Measurements from ENCODE around the gene PTTG1IP2.
A peak's percentile ranks its signal among the peaks of the same experiment; 100 is the strongest.
"Not testable (repeated sequence)": the region's sequence is repeated elsewhere in the genome, so short reads cannot be mapped to it uniquely, and the experiment has no call there.

The PTTG1IP2 gene

GRCh38 chr7:90469554-90469953 lies at the start of gene PTTG1IP2:
TSS of gene PTTG1IP2 (plus strand) at chr7:90469639. CDS start at chr7:90469787, 148 bp downstream.
- no peak for DNase-seq (ENCODE audit: low spot score)

- DNase-seq (ENCODE audit: low spot score): no peak
Measured at GRCh38 chr7:90421651-90422050, 47.8 kb upstream of the PTTG1IP2 start.

GRCh38 chr7:90424720-90425119 lies 44.7 kb upstream of the PTTG1IP2 start:
- no peak for DNase-seq (ENCODE audit: low spot score)

- DNase-seq (ENCODE audit: low spot score): no peak
Measured at GRCh38 chr7:90425376-90425775, 44.1 kb upstream of the PTTG1IP2 start.

DNA sequence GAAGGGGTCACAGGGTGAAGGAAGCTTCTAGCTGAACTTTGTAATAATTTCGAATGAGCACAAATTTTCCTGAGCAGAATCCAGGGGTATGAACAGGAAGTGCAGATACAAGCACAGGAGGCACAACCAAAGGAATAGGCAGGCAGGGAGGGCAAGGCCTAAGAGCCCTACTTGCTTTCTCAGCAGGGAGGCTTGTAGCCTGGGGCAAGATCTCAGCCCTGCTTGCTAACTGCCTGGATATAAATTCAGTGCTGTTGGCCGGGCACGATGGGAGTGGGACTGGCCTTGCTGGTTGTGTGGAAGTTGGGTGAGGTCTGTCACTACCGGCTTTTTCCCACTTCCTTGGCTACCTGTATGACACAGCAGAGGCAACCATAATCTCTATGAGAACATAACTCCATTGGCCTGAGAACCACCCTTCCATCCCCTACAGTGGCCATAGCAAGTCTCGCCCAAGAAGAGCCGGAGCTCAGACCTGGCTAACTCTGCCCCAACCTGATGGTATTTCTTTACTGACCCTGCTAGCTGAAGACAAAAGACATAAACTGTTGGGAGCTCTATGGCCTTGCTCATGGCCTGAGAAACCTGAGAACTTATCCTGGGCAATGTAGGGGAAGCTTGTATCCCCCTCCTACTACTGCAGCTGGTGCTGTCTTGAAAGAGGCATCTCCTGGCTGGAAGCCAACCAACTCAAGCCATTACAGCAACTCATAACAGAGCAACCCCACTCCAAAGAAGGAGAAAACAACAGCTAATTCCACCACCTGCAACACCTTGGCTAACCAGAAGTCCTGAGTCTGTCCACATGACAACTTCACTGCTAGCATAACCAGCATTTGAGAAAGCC lies 38.6 kb upstream of the PTTG1IP2 start:
- no peak for DNase-seq (ENCODE audit: low spot score)

DNA sequence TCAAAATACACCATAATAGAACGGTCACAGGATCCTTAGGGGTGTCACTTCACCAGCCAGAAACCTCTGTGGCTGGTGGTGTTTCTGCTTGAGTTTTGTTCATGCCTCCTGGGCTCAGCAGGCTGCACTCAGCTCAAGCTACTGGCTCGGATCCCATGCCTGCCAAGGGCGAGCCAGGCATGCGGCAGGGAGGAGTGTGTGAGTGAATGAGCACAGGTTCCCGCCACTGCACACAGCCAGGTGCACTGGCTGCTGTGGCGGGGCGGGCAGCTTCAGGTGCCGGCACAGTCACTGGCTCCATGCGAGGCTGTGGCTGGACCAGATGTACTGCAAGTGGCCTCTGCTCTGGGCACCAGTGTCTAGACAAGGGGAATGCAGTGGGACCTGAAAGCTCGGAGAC lies 36.7 kb upstream of the PTTG1IP2 start:
- no peak for DNase-seq (ENCODE audit: low spot score)

DNA sequence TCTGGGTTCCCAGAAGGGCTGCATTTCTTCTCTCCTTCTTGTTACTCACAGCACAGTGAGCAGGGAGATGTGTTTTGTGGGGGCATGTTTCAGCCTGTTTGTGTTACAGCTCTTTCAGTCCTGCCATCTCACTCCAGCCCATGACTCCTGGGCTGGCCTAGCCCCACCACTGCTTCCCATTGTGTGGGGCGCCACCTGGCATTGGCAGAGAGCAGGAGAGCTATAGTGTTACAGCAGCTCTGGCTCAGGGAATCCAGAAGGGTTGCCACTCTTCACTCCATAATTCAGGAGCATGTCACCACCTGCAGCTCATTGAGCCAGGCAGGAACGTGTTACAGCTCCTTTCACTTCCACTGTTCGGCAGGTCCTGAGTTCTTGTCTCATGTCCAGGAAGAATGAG lies 36.2 kb upstream of the PTTG1IP2 start:
- DNase-seq (ENCODE audit: low spot score): no peak

- no peak for DNase-seq (ENCODE audit: low spot score)
Measured at GRCh38 chr7:90445633-90446032, 23.8 kb upstream of the PTTG1IP2 start.

DNA sequence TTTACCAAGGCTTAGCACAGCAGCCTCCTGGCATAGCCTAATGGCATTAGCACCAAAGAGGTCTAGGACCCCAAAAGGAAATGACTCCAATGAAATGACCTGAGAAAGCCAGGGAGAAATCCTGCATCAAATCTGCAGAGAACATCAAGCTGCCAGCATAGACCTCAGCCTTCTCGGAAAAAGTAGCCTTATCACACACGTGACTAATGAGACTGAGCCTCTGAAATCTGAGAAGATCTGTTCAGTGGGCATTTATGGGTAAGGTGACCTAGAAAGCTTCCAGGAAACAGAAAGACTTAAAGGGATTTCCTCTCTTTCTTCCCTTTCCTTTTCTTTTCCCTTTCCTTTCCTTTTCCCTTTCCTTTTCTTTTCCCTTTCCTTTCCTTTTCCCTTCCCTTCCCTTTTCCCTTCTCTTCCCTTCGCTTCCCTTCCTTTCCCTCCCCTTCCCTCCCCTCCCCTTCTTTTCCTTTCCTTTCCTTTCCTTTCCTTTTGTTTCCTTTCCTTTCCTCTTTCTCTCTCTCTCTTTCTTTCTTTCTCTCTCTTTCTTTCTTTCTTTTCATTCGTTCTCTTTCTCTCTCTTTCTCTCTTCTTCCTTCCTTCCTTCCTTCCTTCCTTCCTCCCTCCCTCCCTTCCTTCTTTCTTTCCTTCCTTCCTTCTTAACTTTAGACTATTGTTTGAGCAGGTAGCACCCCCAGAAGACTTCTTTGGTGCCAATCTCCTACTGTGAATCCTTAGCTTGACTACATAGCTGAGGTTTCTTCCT lies 23.1 kb upstream of the PTTG1IP2 start:
- DNase-seq (ENCODE audit: low spot score): no peak

- no peak for DNase-seq (ENCODE audit: low spot score)
Measured at GRCh38 chr7:90453259-90453891, 16.1 kb upstream of the PTTG1IP2 start.

- no peak for DNase-seq (ENCODE audit: low spot score)
Measured at GRCh38 chr7:90453931-90454330, 15.5 kb upstream of the PTTG1IP2 start.

DNA sequence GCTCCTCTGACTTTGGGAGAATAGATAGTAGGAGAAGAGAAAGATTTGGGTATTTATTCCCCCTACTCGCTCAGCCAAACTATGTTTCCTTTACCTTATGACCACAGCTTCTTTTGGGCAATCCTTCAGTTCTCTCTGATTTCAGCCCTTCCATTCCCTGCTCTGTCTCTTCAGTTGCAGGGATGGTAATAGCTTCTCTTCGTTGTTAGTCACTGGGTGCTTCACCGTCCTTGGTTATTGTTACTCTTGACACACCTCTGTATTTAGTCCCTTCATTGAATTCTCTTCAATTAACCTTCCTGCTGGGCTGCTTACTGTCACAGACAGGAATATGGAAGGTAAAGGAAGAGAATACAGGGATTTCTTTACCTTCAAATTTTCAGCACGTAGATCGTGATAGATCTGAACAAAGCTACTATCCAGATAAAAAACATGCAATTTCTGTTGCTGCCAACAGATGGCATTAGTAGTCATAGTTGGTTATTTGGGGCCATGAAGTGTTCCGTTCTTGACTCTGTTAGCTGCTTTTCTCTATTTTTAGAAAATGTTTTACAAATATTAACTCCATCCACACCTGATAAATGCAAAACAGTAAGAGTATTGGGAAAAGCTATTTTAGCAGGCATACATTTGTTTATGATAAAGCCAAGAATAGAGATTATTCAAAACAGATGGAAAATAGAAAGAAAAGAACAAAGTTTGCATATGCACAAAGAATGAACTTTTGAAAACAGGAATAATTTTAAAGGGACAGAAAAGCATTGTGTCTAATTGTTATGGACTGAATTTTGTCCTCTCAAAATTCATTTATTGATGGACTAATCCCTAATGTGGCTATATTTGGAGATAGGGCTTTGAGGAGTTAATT lies 14.0 kb upstream of the PTTG1IP2 start:
- DNase-seq (ENCODE audit: low spot score): peak; percentile 81

GRCh38 chr7:90458104-90458503 lies 11.3 kb upstream of the PTTG1IP2 start:
- DNase-seq (ENCODE audit: low spot score): no peak

GRCh38 chr7:90459888-90460287 lies 9.6 kb upstream of the PTTG1IP2 start:
- no peak for DNase-seq (ENCODE audit: low spot score)

DNA sequence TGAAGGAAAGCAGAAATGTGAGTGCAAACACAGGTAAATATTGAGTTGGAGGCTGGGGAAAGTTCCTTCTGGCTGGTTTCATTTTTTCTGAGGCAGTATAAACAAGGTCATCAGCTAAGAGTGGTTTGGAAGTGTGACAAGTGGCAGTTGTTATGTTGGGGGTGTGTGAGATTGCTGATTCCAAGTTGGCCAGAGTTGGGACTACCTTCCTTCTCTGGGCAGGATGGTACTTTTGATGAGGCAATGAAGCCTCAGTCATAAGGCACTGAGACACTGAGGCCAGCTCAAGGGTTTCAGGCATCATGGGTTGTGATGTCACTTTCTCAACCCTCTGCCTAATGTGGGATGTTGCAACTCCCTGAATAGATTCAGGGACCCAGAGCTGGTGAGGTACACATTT lies 8.2 kb upstream of the PTTG1IP2 start:
- no peak for DNase-seq (ENCODE audit: low spot score)

DNA sequence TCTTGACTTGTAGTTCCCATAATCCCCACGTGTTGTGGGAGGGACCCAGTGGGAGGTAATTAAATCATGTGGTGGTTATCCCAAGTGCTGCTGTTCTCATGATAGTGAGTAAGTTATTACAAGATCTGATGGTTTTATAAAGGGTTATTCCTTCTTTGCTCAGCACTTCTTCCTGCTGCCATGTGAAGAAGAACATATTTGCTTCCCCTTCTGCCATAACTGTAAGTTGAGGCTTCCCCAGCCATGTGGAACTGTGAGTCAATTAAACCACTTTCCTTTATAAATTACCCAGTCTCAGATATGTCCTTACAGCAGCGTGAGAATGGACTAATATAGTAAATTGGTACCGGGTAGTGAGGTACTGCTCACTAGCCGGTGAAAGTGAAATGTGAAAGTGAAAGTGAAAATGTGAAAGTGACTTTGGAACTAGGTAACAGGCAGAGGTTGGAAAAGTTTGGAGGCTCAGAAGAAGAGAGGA lies 6.2 kb upstream of the PTTG1IP2 start:
- not testable (repeated sequence) for DNase-seq (ENCODE audit: low spot score)

GRCh38 chr7:90465816-90466215 lies 3.6 kb upstream of the PTTG1IP2 start:
- no peak for DNase-seq (ENCODE audit: low spot score)

DNA sequence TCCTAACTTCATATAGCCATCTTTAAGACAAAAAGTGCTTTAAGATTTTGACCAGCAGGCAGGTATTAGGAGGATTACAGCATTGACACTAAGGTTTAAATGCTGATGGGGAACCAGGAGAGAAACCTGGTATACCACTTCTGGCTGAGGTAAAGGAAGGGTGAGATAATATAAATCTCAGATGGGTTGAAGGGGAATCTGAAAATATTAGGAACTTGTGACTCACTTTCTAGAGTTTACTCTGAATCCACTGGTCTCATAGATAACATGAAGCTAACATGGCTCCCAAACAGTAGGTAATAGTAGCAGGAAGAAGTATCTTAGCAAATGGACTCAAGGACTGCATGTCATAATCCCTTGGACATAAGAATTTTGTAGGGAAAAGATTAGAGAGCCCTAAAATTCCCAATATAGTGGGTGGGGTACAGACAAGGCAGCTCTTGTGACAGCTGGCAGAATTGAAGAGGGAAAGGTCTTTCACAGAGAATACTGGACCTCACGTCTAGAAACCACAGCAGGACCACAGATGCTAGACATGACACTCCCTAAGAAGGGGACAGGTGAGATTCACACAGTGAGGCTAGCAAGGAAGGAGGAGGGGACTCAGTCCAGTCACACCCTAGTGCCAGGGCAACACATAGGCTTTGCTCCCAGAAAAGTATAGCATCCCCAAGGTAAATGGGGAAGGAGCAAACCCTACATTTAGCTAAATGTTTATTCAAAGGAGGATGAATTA lies 3.5 kb downstream of the PTTG1IP2 start:
- DNase-seq (ENCODE audit: low spot score): no peak

DNA sequence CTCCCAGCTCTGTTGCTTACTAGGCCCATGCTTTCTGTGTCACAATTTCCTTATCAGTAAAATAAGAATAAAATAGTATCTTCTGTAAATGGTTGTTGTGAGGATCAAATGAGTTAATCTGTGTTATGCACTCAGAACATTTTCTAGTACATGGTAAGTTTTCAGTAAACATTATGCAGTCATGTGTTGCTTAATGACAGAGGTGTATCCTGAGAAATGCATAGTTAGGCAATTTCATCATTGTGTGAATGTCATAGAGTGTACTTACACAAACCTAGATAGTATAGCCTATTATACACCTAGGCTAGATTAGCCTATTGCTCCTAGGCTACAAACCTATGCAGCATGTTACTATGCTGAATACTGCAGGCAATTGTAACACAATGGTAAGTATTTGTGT lies 4.4 kb downstream of the PTTG1IP2 start:
- no peak for DNase-seq (ENCODE audit: low spot score)

DNA sequence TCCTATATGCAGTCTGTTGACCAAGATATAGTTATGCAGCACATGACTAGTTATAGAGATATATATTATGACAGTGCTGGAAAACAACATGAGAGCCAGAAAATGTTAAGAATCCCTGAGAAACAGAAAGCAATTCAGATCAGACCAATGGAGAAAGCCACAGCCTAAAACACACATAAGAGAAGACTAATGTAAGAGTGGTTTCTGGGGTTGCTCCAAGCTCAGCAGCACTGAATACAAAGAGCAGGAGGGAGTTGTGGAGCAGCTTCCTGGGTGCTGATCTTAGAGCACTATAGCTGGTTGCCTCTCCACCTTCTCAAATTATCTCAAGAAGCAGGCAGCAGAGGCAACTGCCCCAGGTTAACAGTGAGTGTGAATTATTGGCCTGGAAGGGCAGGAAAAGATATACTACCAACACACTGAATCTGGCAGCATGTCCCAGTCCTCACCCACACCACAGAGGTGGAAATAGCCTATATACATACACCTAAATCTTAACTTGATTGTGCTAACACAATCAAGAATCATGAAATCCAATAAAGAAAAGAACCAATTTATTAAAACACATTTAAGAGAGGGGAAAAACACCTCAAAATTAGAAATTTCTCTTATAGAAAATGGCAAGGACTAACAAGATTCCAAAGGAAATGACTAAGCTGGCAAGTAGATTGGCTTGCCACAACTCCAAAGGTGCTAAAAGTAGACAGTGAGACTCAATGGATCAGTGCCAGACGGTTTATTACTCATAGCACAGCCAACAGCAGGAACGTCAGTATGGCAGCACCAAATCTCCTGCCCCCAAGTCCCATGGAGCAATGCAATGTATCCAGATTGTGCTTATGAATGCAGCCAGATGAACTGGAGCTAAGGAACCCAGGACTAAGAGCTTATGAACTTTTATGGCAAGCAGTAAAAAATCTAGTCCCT lies 5.1 kb downstream of the PTTG1IP2 start:
- no peak for DNase-seq (ENCODE audit: low spot score)

Data from cerebellar cortex (tissue), 1 donor.